ENCODE data around the gene UPF2. TPM values are rescaled to one million over a fixed set of nuclear protein-coding genes. Genes with fewer than 3 reads are reported as not detected.

The UPF2 gene
- total and polyA plus RNA-seq, 2 of the 4 experiments (the other 2 are of a cell fraction): 9.2 to 14.3 TPM

- no peak overlapping the region for H2AK9ac ChIP-seq (replicated peaks; ENCODE audit: low read depth, low read length, poor library complexity)
- H3K79me1 ChIP-seq (ENCODE audit: low read depth in 1 of 2, low read length in 2 of 2): no peaks in the 10 kb centered on the region
- no peaks in the 10 kb centered on the region for H3K4me1 ChIP-seq (ENCODE audit: control insufficient read depth, insufficient read depth, low read length)
- H2BK15ac ChIP-seq (ENCODE audit: low read depth, low read length): no peak overlapping the region
- peaks cover 32% of the 10 kb centered on the region for H3K36me3 ChIP-seq (ENCODE audit: control insufficient read depth, insufficient read depth, low read length)
- no peak overlapping the region for H3K4ac ChIP-seq (ENCODE audit: low read depth, low read length)
- H2BK5ac ChIP-seq (ENCODE audit: low read depth, low read length, poor library complexity, severe bottlenecking): no peak overlapping the region
- DNase-seq (no peak), ATAC-seq (ENCODE audit: low read depth) (no peak)
- H3K56ac ChIP-seq (ENCODE audit: extremely low read depth, insufficient read depth, low read length): no peak overlapping the region
- no peaks in the 10 kb centered on the region for H3K9me3 ChIP-seq (ENCODE audit: control insufficient read depth, insufficient read depth, low read length)
- no TSS peak for BruUV-seq (replicated peaks)
- H3K14ac ChIP-seq (replicated peaks; ENCODE audit: low read depth, low read length): no peak overlapping the region
- H4K8ac ChIP-seq (ENCODE audit: low read depth in 2 of 2, low read length in 2 of 2): no peak overlapping the region
- H3K4me3 ChIP-seq (ENCODE audit: insufficient read depth, low read depth, low read length): no peak overlapping the region
- H4K91ac ChIP-seq (ENCODE audit: insufficient read depth, low read depth, low read length): no peak overlapping the region
- intact Hi-C loops (cut with micrococcal nuclease): no loop called here
- ChIA-PET CTCF (no interaction called here), POLR2A (ENCODE audit: unreplicated experiment) (no interaction called here)
- H3K27ac ChIP-seq (ENCODE audit: insufficient read depth, low read length): no peak overlapping the region
- in situ Hi-C loops (cut with MboI; ENCODE audit: low sequenced_read_pairs): no loop called here
- H3K4me2 ChIP-seq (ENCODE audit: low read depth, low read length): no peak overlapping the region
- H3K23ac ChIP-seq (ENCODE audit: low read depth, low read length): no peak overlapping the region
- H3K9me1 ChIP-seq (ENCODE audit: insufficient read depth, low read length): peaks cover 2% of the 10 kb centered on the region; the same call in 1 of the 2 replicates
- no peak overlapping the region for H4K5ac ChIP-seq (ENCODE audit: low read depth, low read length)
- H3K9ac ChIP-seq (ENCODE audit: low read depth, low read length): no peak overlapping the region
- no peak overlapping the region for H3K18ac ChIP-seq (ENCODE audit: low read depth, low read length)
- H4K20me1 ChIP-seq (ENCODE audit: insufficient read depth, low read length): no peaks in the 10 kb centered on the region
- H2BK120ac ChIP-seq (ENCODE audit: low read depth, low read length): no peak overlapping the region
- no CpG with 5 or more reads among the region's 11 CpGs for WGBS, 2 experiments (ENCODE audit: extremely low coverage in 2 of 2, insufficient read length in 1 of 2)
- dilution Hi-C loops (cut with HindIII; ENCODE audit: low sequenced_read_pairs, unreplicated experiment): no loop called here
- H2AFZ ChIP-seq (replicated peaks; ENCODE audit: low read length, poor library complexity): no peak overlapping the region
- TF ChIP-seq FOS (IDR thresholded peaks at IDR 0.05; ENCODE audit: low read depth, low read length): no peak
- TF ChIP-seq MAFK (IDR thresholded peaks at IDR 0.05; ENCODE audit: low read depth, low read length): no peak
- no peak for TF ChIP-seq CTCF (conservative IDR thresholded peaks at IDR 0.05; ENCODE audit: low read depth, low read length)
- TF ChIP-seq USF2 (IDR thresholded peaks at IDR 0.05; ENCODE audit: low read depth, low read length): no peak
- no peak for TF ChIP-seq RCOR1 (IDR thresholded peaks at IDR 0.05; ENCODE audit: insufficient replicate concordance, low read length)
- TF ChIP-seq BHLHE40 (IDR thresholded peaks at IDR 0.05; ENCODE audit: low read depth, low read length): no peak
- TF ChIP-seq ELK1 (IDR thresholded peaks at IDR 0.05; ENCODE audit: borderline replicate concordance, low read depth, low read length): no peak
- TF ChIP-seq POLR2A (IDR thresholded peaks at IDR 0.05; ENCODE audit: low read depth, low read length): no peak
- TF ChIP-seq MXI1 (IDR thresholded peaks at IDR 0.05; ENCODE audit: borderline replicate concordance, low read depth, low read length): no peak
- TF ChIP-seq NFE2L2 (IDR thresholded peaks at IDR 0.05; ENCODE audit: low read depth, low read length): no peak
- no peak for TF ChIP-seq RFX5 (IDR thresholded peaks at IDR 0.05; ENCODE audit: low read depth, low read length)
- no peak for TF ChIP-seq SMC3 (IDR thresholded peaks at IDR 0.05; ENCODE audit: low read depth, low read length)
- no peak for TF ChIP-seq MAZ (IDR thresholded peaks at IDR 0.05; ENCODE audit: borderline replicate concordance, low read depth, low read length)
- TF ChIP-seq RAD21 (IDR thresholded peaks at IDR 0.05; ENCODE audit: low read length): no peak
- TF ChIP-seq CHD1 (IDR thresholded peaks at IDR 0.05; ENCODE audit: low read depth, low read length): no peak
- TF ChIP-seq CEBPB (IDR thresholded peaks at IDR 0.05; ENCODE audit: low read depth, low read length): no peak
- H2AK5ac ChIP-seq (ENCODE audit: low read depth, low read length): no peak overlapping the region
- H3K27me3 ChIP-seq (ENCODE audit: control insufficient read depth, insufficient read depth, low read length): no peaks in the 10 kb centered on the region
- no peak overlapping the region for H2BK20ac ChIP-seq (ENCODE audit: low read depth, low read length)
These were observed 120.7 kb downstream of the UPF2 start for GRCh38 chr10:11921800-11922392.
